Measurements from ENCODE around the gene LAPTM5.

DNA sequence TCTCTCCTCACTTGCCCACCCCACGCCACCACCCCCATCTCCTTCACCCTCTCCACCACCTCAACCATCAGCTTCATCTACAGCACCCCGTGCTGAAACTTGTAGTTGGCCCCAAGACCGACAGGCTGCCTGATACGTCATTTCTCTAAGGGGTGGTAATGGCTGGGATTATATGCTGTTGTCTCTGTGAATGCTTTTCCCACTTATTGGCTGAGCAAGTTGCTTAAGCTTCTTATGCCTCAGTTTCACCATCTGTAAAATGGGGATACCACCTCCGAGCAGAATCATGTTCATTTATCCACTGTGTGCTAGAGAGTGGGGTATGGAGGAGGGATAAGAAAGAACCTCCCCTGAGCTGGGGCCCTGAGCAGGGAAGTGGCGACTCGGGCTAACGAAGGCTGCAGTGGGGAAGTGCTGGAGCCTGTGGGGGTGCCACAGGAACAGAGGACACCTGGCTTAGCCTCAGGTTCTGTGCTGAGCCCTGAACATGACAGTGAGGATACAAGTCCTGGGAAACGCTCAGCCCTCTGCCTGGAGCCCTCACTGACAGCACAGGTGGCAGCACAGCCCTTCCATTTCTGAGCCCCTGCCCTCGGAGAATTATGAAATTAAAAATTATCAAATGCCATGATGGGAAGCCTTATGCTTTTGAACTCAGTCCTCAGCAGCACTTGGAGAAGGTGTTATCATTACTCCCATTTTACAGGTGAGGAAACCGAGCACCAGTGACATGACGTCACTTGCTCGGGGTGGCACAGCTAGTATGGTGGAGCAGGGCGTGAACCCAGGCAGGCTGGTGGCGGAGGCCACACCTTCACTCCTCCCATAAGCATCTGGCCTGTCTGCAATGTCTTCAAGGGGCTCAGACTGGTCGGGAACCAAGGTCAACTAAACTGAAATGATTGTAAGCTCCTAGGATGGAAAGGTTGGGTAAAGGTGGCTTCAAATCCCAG lies 37.0 kb downstream of the LAPTM5 start:
- TF ChIP-seq ETV6 (conservative IDR thresholded peaks at IDR 0.05 in 1 of 2, IDR thresholded peaks at IDR 0.05 in 1 of 2; ENCODE audit: borderline replicate concordance in 1 of 2, low read depth in 1 of 2), result no peak
- TF ChIP-seq, protein P1, sequence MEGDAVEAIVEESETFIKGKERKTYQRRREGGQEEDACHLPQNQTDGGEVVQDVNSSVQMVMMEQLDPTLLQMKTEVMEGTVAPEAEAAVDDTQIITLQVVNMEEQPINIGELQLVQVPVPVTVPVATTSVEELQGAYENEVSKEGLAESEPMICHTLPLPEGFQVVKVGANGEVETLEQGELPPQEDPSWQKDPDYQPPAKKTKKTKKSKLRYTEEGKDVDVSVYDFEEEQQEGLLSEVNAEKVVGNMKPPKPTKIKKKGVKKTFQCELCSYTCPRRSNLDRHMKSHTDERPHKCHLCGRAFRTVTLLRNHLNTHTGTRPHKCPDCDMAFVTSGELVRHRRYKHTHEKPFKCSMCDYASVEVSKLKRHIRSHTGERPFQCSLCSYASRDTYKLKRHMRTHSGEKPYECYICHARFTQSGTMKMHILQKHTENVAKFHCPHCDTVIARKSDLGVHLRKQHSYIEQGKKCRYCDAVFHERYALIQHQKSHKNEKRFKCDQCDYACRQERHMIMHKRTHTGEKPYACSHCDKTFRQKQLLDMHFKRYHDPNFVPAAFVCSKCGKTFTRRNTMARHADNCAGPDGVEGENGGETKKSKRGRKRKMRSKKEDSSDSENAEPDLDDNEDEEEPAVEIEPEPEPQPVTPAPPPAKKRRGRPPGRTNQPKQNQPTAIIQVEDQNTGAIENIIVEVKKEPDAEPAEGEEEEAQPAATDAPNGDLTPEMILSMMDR (IDR thresholded peaks at IDR 0.05 in 2 of 3, conservative IDR thresholded peaks at IDR 0.05 in 1 of 3; ENCODE audit: control insufficient read depth in 2 of 3, extremely low read depth in 1 of 3, insufficient read depth in 1 of 3, low read depth in 3 of 3, low read length in 3 of 3), result no peak
- TF ChIP-seq POLR2A (IDR thresholded peaks at IDR 0.05; ENCODE audit: low read depth, low read length), result no peak
- TF ChIP-seq ZBED1 (IDR thresholded peaks at IDR 0.05; ENCODE audit: borderline replicate concordance), result no peak
- TF ChIP-seq, protein P2, sequence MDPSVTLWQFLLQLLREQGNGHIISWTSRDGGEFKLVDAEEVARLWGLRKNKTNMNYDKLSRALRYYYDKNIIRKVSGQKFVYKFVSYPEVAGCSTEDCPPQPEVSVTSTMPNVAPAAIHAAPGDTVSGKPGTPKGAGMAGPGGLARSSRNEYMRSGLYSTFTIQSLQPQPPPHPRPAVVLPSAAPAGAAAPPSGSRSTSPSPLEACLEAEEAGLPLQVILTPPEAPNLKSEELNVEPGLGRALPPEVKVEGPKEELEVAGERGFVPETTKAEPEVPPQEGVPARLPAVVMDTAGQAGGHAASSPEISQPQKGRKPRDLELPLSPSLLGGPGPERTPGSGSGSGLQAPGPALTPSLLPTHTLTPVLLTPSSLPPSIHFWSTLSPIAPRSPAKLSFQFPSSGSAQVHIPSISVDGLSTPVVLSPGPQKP (IDR thresholded peaks at IDR 0.05; ENCODE audit: low read depth, low read length), result no peak
- TF ChIP-seq, protein P3, sequence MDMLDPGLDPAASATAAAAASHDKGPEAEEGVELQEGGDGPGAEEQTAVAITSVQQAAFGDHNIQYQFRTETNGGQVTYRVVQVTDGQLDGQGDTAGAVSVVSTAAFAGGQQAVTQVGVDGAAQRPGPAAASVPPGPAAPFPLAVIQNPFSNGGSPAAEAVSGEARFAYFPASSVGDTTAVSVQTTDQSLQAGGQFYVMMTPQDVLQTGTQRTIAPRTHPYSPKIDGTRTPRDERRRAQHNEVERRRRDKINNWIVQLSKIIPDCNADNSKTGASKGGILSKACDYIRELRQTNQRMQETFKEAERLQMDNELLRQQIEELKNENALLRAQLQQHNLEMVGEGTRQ (IDR thresholded peaks at IDR 0.05; ENCODE audit: borderline replicate concordance, low read depth, low read length), result no peak
- TF ChIP-seq, protein P4, sequence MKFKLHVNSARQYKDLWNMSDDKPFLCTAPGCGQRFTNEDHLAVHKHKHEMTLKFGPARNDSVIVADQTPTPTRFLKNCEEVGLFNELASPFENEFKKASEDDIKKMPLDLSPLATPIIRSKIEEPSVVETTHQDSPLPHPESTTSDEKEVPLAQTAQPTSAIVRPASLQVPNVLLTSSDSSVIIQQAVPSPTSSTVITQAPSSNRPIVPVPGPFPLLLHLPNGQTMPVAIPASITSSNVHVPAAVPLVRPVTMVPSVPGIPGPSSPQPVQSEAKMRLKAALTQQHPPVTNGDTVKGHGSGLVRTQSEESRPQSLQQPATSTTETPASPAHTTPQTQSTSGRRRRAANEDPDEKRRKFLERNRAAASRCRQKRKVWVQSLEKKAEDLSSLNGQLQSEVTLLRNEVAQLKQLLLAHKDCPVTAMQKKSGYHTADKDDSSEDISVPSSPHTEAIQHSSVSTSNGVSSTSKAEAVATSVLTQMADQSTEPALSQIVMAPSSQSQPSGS (IDR thresholded peaks at IDR 0.05; ENCODE audit: low read length), result no peak
- TF ChIP-seq RB1 (IDR thresholded peaks at IDR 0.05; ENCODE audit: borderline replicate concordance), result no peak
- TF ChIP-seq, protein P5, sequence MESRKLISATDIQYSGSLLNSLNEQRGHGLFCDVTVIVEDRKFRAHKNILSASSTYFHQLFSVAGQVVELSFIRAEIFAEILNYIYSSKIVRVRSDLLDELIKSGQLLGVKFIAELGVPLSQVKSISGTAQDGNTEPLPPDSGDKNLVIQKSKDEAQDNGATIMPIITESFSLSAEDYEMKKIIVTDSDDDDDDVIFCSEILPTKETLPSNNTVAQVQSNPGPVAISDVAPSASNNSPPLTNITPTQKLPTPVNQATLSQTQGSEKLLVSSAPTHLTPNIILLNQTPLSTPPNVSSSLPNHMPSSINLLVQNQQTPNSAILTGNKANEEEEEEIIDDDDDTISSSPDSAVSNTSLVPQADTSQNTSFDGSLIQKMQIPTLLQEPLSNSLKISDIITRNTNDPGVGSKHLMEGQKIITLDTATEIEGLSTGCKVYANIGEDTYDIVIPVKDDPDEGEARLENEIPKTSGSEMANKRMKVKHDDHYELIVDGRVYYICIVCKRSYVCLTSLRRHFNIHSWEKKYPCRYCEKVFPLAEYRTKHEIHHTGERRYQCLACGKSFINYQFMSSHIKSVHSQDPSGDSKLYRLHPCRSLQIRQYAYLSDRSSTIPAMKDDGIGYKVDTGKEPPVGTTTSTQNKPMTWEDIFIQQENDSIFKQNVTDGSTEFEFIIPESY (IDR thresholded peaks at IDR 0.05), result no peak
- TF ChIP-seq ESRRA (IDR thresholded peaks at IDR 0.05; ENCODE audit: low read length), result no peak

All from GM12878 (cell line).